Endodermal cell (in vitro differentiated cells): ENCODE results near the gene TRPC4. TPM values are rescaled to one million over a fixed set of nuclear protein-coding genes. Genes with fewer than 3 reads are reported as not detected.

Source experiments
- DNase-seq: peaks from one replicate; pipeline ENCODE4 v3.0.0-alpha.2; 2017
- H3K27ac ChIP-seq: 2 replicates; pipeline ENCODE4 v1.5.1; 2013; ENCODE audit warnings: mild to moderate bottlenecking, low read depth, low read length, moderate library complexity
- H3K27me3 ChIP-seq: 2 replicates; pipeline ENCODE4 v1.6.1; 2013; ENCODE audit warnings: mild to moderate bottlenecking, low read length, moderate library complexity; ENCODE audit not compliant: insufficient read depth, control insufficient read depth, poor library complexity, severe bottlenecking
- H3K36me3 ChIP-seq: 2 replicates; pipeline ENCODE4 v1.7.0; 2013; ENCODE audit warnings: mild to moderate bottlenecking, low read length, moderate library complexity; ENCODE audit not compliant: control insufficient read depth, insufficient read depth
- H3K4me1 ChIP-seq: one replicate; pipeline ENCODE4 v1.7.0; 2013; ENCODE audit warnings: low read length; ENCODE audit not compliant: control insufficient read depth, insufficient read depth
- H3K4me3 ChIP-seq: 2 replicates; pipeline ENCODE4 v1.5.1; 2013; ENCODE audit warnings: mild to moderate bottlenecking, low read length, moderate library complexity
- H3K9ac ChIP-seq: 2 replicates; pipeline ENCODE4 v1.6.1; 2013; ENCODE audit warnings: mild to moderate bottlenecking, low read length, moderate library complexity; ENCODE audit not compliant: poor library complexity, severe bottlenecking; ENCODE audit errors: extremely low read depth
- H3K9me3 ChIP-seq: 2 replicates; pipeline ENCODE4 v1.6.1; 2013; ENCODE audit warnings: mild to moderate bottlenecking, low read length, moderate library complexity; ENCODE audit not compliant: control insufficient read depth
- H3K27ac Mint-ChIP-seq: 2 replicates; pipeline ENCODE4 v1.8.0; 2020; ENCODE audit warnings: mixed read lengths
- H3K27me3 Mint-ChIP-seq: 2 replicates; pipeline ENCODE4 v1.8.0; 2021; ENCODE audit warnings: mild to moderate bottlenecking, mixed read lengths; ENCODE audit not compliant: insufficient read depth
- H3K36me3 Mint-ChIP-seq: 2 replicates; pipeline ENCODE4 v1.8.0; 2020; ENCODE audit warnings: low read depth, mixed read lengths
- H3K4me1 Mint-ChIP-seq: 2 replicates; pipeline ENCODE4 v1.8.0; 2020; ENCODE audit warnings: mixed read lengths
- H3K4me3 Mint-ChIP-seq: 2 replicates; pipeline ENCODE4 v1.8.0; 2020; ENCODE audit warnings: mild to moderate bottlenecking, moderate library complexity, mixed read lengths
- H3K9me3 Mint-ChIP-seq: 2 replicates; pipeline ENCODE4 v1.8.0; 2020; ENCODE audit warnings: mild to moderate bottlenecking, mixed read lengths
- CTCF ChIP-seq: fragments of 200-600 bp; sonication (generic); conservative IDR thresholded peaks from 2 replicates; pipeline ENCODE4 v1.5.0; 2021; ENCODE audit warnings: antibody characterized with exemption, mild to moderate bottlenecking
- WGBS, 2 experiments: methylation state at CpG; one replicate each; pipeline versions ENCODE4 v1.1.5 to v1.1.7; 2013; ENCODE audit warnings: missing lambda C conversion rate in 2 of 2, mixed read lengths in 1 of 2; ENCODE audit not compliant: insufficient coverage in 1 of 2, insufficient read length in 1 of 2; 5-methylcytosine and 5-hydroxymethylcytosine counted together
- total RNA-seq, 2 donors: library from RNA; stranded (reverse); fragmentation: NEBNext Ultra II Directional in 1 of 2; extraction: Animal tissue kit (Norgen Biotek cat#: 25700) in 1 of 2; gene quantifications; 2 replicates in 1 of 2; 3 replicates in 1 of 2; pipeline ENCODE4 v1.2.1, GENCODE V29; 2021

TRPC4 gene
- total RNA-seq, 2 donors from 2014 or later, result 22.5 to 28.5 TPM

- 86 to 100% methylated on average over 3 to 5 of the region's 5 CpGs for WGBS, 2 experiments
- peak; percentile 75 for TF ChIP-seq CTCF
- Histone ChIP-seq H3K4me1 (no peaks in the 10 kb centered on the region), H3K9ac (no peak overlapping the region), H3K4me3 (no peak overlapping the region), H3K27me3 (no peaks in the 10 kb centered on the region), H3K27ac (no peak overlapping the region), H3K9me3 (no peaks in the 10 kb centered on the region), H3K36me3 (no peaks in the 10 kb centered on the region)
- peaks cover 18% of the 10 kb centered on the region for H3K4me1 Mint-ChIP-seq
- no peak overlapping the region for H3K4me3 Mint-ChIP-seq
- no peaks in the 10 kb centered on the region for H3K36me3 Mint-ChIP-seq
- no peak for DNase-seq
- no peaks in the 10 kb centered on the region for H3K27me3 Mint-ChIP-seq
- no peaks in the 10 kb centered on the region for H3K9me3 Mint-ChIP-seq
- H3K27ac Mint-ChIP-seq, result no peak overlapping the region
These were observed 266.7 kb downstream of the TRPC4 start for GRCh38 chr13:37602733-37603381.

GRCh38 chr13:37601648-37602440, 267.7 kb downstream of the TRPC4 start:
- Histone ChIP-seq H3K4me1 (no peaks in the 10 kb centered on the region), H3K36me3 (no peaks in the 10 kb centered on the region), H3K4me3 (no peak overlapping the region), H3K27ac (no peak overlapping the region), H3K27me3 (no peaks in the 10 kb centered on the region), H3K9ac (no peak overlapping the region), H3K9me3 (no peaks in the 10 kb centered on the region)
- no peak for DNase-seq
- peaks cover 18% of the 10 kb centered on the region for H3K4me1 Mint-ChIP-seq
- H3K9me3 Mint-ChIP-seq, result no peaks in the 10 kb centered on the region
- no peak for TF ChIP-seq CTCF
- WGBS, 2 experiments, result 91 to 93% methylated on average over 3 of the region's 3 CpGs
- H3K27ac Mint-ChIP-seq, result no peak overlapping the region
- H3K36me3 Mint-ChIP-seq, result no peaks in the 10 kb centered on the region
- no peaks in the 10 kb centered on the region for H3K27me3 Mint-ChIP-seq
- H3K4me3 Mint-ChIP-seq, result no peak overlapping the region

- Mint-ChIP-seq H3K4me3 (no peak overlapping the region), H3K4me1 (peaks cover 18% of the 10 kb centered on the region), H3K27ac (no peak overlapping the region), H3K27me3 (no peaks in the 10 kb centered on the region), H3K9me3 (no peaks in the 10 kb centered on the region), H3K36me3 (no peaks in the 10 kb centered on the region)
- 87 to 100% methylated on average over 2 of the region's 2 CpGs for WGBS, 2 experiments
- no peak overlapping the region for H3K9ac ChIP-seq
- no peaks in the 10 kb centered on the region for H3K4me1 ChIP-seq
- no peaks in the 10 kb centered on the region for H3K9me3 ChIP-seq
- TF ChIP-seq CTCF, result no peak
- H3K4me3 ChIP-seq, result no peak overlapping the region
- H3K27me3 ChIP-seq, result no peaks in the 10 kb centered on the region
- H3K36me3 ChIP-seq, result no peaks in the 10 kb centered on the region
- H3K27ac ChIP-seq, result no peak overlapping the region
- no peak for DNase-seq
These were observed 270.1 kb downstream of the TRPC4 start for GRCh38 chr13:37599519-37599918.
